ENCODE data around the gene MAP3K5. TPM values are rescaled to one million over a fixed set of nuclear protein-coding genes. Genes with fewer than 3 reads are reported as not detected.

MAP3K5 gene
- total RNA-seq, 2 donors from 2014 or later: 6.7 to 11.9 TPM

DNA sequence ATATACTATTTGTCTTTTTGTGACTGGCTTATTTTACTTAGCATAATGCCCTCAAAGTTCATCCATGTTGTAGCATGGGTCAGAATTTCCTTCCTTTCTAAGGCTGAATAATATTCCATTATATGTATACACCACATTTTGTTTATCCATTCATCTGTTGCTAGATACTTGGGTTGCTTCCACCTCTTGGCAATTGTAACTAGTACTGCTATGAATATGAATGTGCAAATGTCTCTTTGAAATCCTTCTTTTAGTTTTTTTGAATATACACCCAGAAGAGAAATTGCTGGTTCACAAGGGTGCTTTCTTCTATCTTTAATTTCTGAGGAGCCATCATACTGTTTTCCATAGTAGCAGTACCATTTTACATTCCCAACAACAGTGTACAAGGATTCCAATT is 220.8 kb downstream of the MAP3K5 start:
- Histone ChIP-seq H3K4me3 (no peak overlapping the region), H3K9me3 (peaks cover 0 to 12% of the 10 kb centered on the region in 2 donors), H3K27ac (no peak overlapping the region), H3K4me1 (no peaks in the 10 kb centered on the region), H3K27me3 (no peaks in the 10 kb centered on the region), H3K36me3 (no peaks in the 10 kb centered on the region)
- DNase-seq (ENCODE audit: low spot score): no peak
- TF ChIP-seq CTCF (IDR thresholded peaks at IDR 0.05): no peak

DNA sequence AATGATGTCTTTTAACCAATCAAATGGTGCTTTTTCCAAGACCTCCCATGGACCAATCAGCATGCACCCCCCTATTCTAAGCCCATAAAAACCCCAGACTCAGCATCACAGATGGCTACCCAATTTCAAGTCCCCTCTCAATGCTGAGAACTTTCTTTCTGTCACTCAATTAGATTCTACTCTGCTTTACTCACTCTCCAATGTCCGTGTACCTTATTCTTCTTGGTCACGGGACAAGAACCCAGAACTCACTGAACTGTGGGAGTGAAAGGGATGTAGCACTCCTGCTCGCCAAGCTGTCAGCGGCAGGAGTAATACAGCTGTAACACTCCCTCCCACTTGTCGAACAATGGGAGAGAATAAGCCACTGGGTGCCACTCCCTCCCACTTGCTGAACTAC is 221.2 kb downstream of the MAP3K5 start:
- no peak overlapping the region for H3K4me3 ChIP-seq
- TF ChIP-seq CTCF (IDR thresholded peaks at IDR 0.05): no peak
- no peaks in the 10 kb centered on the region for H3K4me1 ChIP-seq
- no peaks in the 10 kb centered on the region for H3K36me3 ChIP-seq
- no peak for DNase-seq (ENCODE audit: low spot score)
- H3K27me3 ChIP-seq: no peaks in the 10 kb centered on the region
- no peak overlapping the region for H3K27ac ChIP-seq
- peaks cover 0 to 12% of the 10 kb centered on the region in 2 donors for H3K9me3 ChIP-seq

- Histone ChIP-seq H3K4me3 (no peak overlapping the region), H3K27ac (no peak overlapping the region), H3K27me3 (no peaks in the 10 kb centered on the region), H3K36me3 (no peaks in the 10 kb centered on the region), H3K4me1 (no peaks in the 10 kb centered on the region), H3K9me3 (peaks cover 0 to 12% of the 10 kb centered on the region in 2 donors)
- TF ChIP-seq CTCF (IDR thresholded peaks at IDR 0.05): no peak
- no peak for DNase-seq (ENCODE audit: low spot score)
These were observed 224.1 kb downstream of the MAP3K5 start for GRCh38 chr6:136568129-136568528.

DNA sequence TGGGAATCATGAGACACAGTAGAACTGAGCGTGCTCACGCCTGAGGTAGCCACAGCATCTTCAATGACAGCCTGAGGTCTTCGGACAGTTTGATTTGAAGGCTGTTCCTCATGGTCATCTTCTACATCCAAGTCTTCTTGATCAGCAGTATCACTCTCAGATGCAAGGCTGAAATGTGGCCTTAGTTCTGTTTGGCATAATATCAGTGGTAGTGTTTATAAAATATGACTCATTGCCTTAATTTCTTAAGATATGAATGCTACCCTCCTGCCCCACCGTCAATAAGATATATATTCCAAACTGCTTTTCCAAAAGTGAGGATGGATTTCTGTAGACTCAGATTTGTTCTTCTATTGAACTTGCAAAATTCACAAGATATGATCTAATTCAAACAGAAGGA is 224.6 kb downstream of the MAP3K5 start:
- no peaks in the 10 kb centered on the region for H3K27me3 ChIP-seq
- peaks cover 0 to 12% of the 10 kb centered on the region in 2 donors for H3K9me3 ChIP-seq
- no peak overlapping the region for H3K27ac ChIP-seq
- no peaks in the 10 kb centered on the region for H3K36me3 ChIP-seq
- DNase-seq (ENCODE audit: low spot score): no peak
- H3K4me3 ChIP-seq: no peak overlapping the region
- no peak for TF ChIP-seq CTCF (IDR thresholded peaks at IDR 0.05)
- no peaks in the 10 kb centered on the region for H3K4me1 ChIP-seq

- DNase-seq (ENCODE audit: low spot score): no peak
- Histone ChIP-seq H3K9me3 (peaks cover 0 to 11% of the 10 kb centered on the region in 2 donors), H3K4me1 (no peaks in the 10 kb centered on the region), H3K36me3 (no peaks in the 10 kb centered on the region), H3K27me3 (no peaks in the 10 kb centered on the region), H3K27ac (no peak overlapping the region), H3K4me3 (no peak overlapping the region)
- TF ChIP-seq CTCF (IDR thresholded peaks at IDR 0.05): no peak
These were observed 225.4 kb downstream of the MAP3K5 start for GRCh38 chr6:136566851-136567250.

DNA sequence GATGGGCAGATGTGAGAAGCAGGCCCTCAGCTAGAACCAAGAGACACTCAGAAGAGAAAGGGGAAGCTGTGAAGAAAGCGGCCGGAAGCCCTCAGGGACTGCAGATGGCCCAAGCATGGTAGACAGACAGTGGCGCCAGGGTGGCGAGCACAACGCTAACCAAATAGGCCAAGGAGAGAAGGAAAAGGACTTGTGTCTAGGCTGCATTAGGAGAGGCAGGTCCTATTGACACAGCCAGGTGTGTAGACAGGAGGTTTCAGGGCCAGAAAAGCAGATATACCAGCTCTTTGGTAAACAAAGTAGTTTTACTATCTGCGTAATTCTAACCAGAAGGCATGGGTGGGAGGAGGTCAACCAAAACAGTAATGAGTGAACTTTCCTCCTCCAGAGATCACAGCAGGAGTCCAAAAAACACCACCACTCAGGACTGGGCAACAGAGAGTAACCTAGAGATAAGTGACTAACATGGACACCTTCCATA is 226.2 kb downstream of the MAP3K5 start:
- Histone ChIP-seq H3K9me3 (peaks cover 0 to 3% of the 10 kb centered on the region in 2 donors), H3K4me1 (no peaks in the 10 kb centered on the region), H3K27me3 (no peaks in the 10 kb centered on the region), H3K27ac (no peak overlapping the region), H3K36me3 (no peaks in the 10 kb centered on the region), H3K4me3 (no peak overlapping the region)
- DNase-seq (ENCODE audit: low spot score): no peak
- TF ChIP-seq CTCF (IDR thresholded peaks at IDR 0.05): no peak
